ENCODE results near the gene BOD1L1. TPM values are rescaled to one million over a fixed set of nuclear protein-coding genes. Genes with fewer than 3 reads are reported as not detected.
A peak's percentile ranks its signal among the peaks of the same experiment; 100 is the strongest.
"Not testable (repeated sequence)": the region's sequence is repeated elsewhere in the genome, so short reads cannot be mapped to it uniquely, and the experiment has no call there.

Gene BOD1L1
- total and polyA plus RNA-seq, 5 experiments from 2014 or later: 2.1 to 84.5 (median 5.8) TPM

DNA sequence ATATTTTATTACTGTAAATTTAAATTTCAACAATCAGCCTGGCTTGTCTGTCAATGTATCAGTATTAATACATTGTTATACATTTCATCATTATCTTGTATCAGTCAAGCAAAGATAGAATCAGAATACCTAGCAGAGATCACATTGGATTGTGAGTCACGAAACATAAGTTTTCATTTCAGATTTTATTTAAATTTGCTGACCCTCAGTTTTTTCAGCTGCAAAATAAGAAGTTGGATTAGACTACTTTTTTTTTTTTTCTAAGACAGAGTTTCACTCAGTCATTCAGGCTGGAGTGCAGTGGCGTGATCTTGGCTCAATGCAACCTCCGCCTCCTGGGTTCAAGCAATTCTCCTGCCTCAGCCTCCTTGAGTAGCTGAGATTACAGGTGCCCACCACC lies 49.9 kb downstream of the BOD1L1 start:
- Mint-ChIP-seq H3K4me3 (no peak overlapping the region), H3K4me1 (no peaks in the 10 kb centered on the region), H3K27me3 (no peaks in the 10 kb centered on the region), H3K27ac (no peak overlapping the region), H3K36me3 (peaks cover 0 to 94% (median 31%) of the 10 kb centered on the region in 3 donors), H3K9me3 (no peaks in the 10 kb centered on the region)
- DNase-seq: no peak
- ATAC-seq: no peak
- POLR2A ChIA-PET: no interaction called here

- no peaks in the 10 kb centered on the region for H3K9me3 Mint-ChIP-seq
- H3K27ac Mint-ChIP-seq: peak overlapping the region in 2 of 10 donors; percentile 4 to 12
- ATAC-seq (no peak), DNase-seq (no peak)
- H3K36me3 Mint-ChIP-seq: peaks cover 8 to 80% (median 48%) of the 10 kb centered on the region in 3 donors
- H3K4me3 Mint-ChIP-seq: no peak overlapping the region
- POLR2A ChIA-PET: no interaction called here
- no peaks in the 10 kb centered on the region for H3K27me3 Mint-ChIP-seq
- H3K4me1 Mint-ChIP-seq: no peaks in the 10 kb centered on the region
These were observed 56.6 kb downstream of the BOD1L1 start for GRCh38 chr4:13570916-13571315.

DNA sequence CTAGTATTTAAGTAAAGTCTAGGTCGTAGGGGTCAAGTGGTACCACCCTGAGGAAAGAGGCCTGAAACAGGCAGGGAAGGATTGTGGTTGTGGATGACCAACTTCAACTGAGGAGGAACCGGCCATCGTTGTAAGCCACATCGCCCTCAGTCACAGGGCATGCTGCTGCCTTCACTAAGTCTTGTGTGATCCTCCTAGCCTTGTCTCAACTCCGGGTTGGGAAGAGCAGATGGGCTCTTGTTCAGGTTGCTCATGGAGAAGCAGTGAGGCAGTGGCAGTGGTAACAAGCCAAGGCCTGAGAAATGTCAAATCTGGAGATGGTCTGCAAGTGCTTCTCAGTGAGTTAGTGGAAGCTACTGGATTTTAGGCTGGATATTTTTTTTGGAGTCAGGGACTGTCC lies 60.4 kb downstream of the BOD1L1 start:
- POLR2A ChIA-PET: no interaction called here
- no peak for DNase-seq
- no peak for ATAC-seq
- Mint-ChIP-seq H3K4me3 (no peak overlapping the region), H3K4me1 (no peaks in the 10 kb centered on the region), H3K27ac (peak overlapping the region in 1 of 10 donors; percentile 42), H3K36me3 (peaks cover 8 to 50% (median 42%) of the 10 kb centered on the region in 3 donors), H3K9me3 (no peaks in the 10 kb centered on the region), H3K27me3 (no peaks in the 10 kb centered on the region)

DNA sequence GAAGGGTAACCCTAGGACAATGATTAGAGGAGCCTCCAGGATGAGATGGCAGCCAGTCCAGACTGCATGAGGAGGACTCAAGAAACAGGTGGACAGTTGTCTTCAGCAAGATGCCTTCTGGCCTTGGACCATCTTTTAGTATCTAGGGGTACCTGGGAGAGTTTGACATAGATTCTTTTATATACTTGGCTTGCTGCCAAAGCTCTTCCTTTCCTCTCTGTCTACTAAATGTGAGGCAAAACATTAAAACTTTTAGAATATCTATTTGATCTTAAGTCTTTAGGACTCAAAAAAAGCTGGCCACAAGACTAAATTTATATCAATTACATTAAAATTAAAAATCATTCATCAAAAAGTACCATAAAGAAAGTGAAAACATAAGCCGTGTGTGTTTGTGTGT lies 64.6 kb downstream of the BOD1L1 start:
- no peak for ATAC-seq

GRCh38 chr4:13561673-13562072 lies 65.9 kb downstream of the BOD1L1 start:
- no peak for ATAC-seq
- Mint-ChIP-seq H3K27me3 (peaks cover 7 to 16% (median 10%) of the 10 kb centered on the region in 5 donors), H3K9me3 (peaks cover 0 to 2% (median 0%) of the 10 kb centered on the region in 9 donors), H3K27ac (no peak overlapping the region), H3K4me1 (no peaks in the 10 kb centered on the region), H3K4me3 (no peak overlapping the region), H3K36me3 (peaks cover 8 to 10% (median 9%) of the 10 kb centered on the region in 3 donors)
- POLR2A ChIA-PET: no interaction called here
- DNase-seq: no peak

More for the DNA sequence above, 64.6 kb downstream of the BOD1L1 start:
- no peaks in the 10 kb centered on the region for H3K4me1 Mint-ChIP-seq
- DNase-seq: no peak
- POLR2A ChIA-PET: no interaction called here
- H3K4me3 Mint-ChIP-seq: no peak overlapping the region
- peaks cover 0 to 2% (median 0%) of the 10 kb centered on the region in 9 donors for H3K9me3 Mint-ChIP-seq
- H3K27me3 Mint-ChIP-seq: peaks cover 0 to 8% (median 3%) of the 10 kb centered on the region in 5 donors
- no peak overlapping the region for H3K27ac Mint-ChIP-seq
- H3K36me3 Mint-ChIP-seq: peaks cover 9 to 14% (median 13%) of the 10 kb centered on the region in 3 donors

GRCh38 chr4:13560111-13560510 lies 67.4 kb downstream of the BOD1L1 start:
- not testable (repeated sequence) for H3K4me1 Mint-ChIP-seq
- H3K27me3 Mint-ChIP-seq: peaks cover 9 to 18% (median 14%) of the 10 kb centered on the region in 5 donors

GRCh38 chr4:13559413-13559812 lies 68.1 kb downstream of the BOD1L1 start:
- H3K4me1 Mint-ChIP-seq: no peaks in the 10 kb centered on the region
- no peak overlapping the region for H3K27ac Mint-ChIP-seq
- no peak overlapping the region for H3K4me3 Mint-ChIP-seq
- peaks cover 0 to 2% (median 0%) of the 10 kb centered on the region in 9 donors for H3K9me3 Mint-ChIP-seq
- H3K27me3 Mint-ChIP-seq: peaks cover 12 to 18% (median 14%) of the 10 kb centered on the region in 5 donors
- H3K36me3 Mint-ChIP-seq: peaks cover 0 to 5% (median 3%) of the 10 kb centered on the region in 3 donors
- DNase-seq (no peak), ATAC-seq (no peak)
- POLR2A ChIA-PET: interaction anchor here (0.6 kb wide), 1 partner anchor 17 kb away, joined by 3 read pairs; no protein-coding TSS in a partner anchor

More at GRCh38 chr4:13560111-13560510, 67.4 kb downstream of the BOD1L1 start:
- H3K36me3 Mint-ChIP-seq, H3K4me3 Mint-ChIP-seq, DNase-seq, H3K9me3 Mint-ChIP-seq, POLR2A ChIA-PET, H3K27ac Mint-ChIP-seq, ATAC-seq: not testable (repeated sequence)

GRCh38 chr4:13558881-13559280 lies 68.6 kb downstream of the BOD1L1 start:
- POLR2A ChIA-PET: interaction anchor here (0.6 kb wide), 1 partner anchor 17 kb away, joined by 3 read pairs; no protein-coding TSS in a partner anchor
- ATAC-seq (no peak), DNase-seq (no peak)
- H3K9me3 Mint-ChIP-seq: peaks cover 0 to 2% (median 0%) of the 10 kb centered on the region in 9 donors
- H3K27me3 Mint-ChIP-seq: peaks cover 12 to 22% (median 15%) of the 10 kb centered on the region in 5 donors
- H3K4me1 Mint-ChIP-seq: no peaks in the 10 kb centered on the region
- no peak overlapping the region for H3K27ac Mint-ChIP-seq
- H3K4me3 Mint-ChIP-seq: no peak overlapping the region
- peaks cover 0 to 5% (median 3%) of the 10 kb centered on the region in 3 donors for H3K36me3 Mint-ChIP-seq

GRCh38 chr4:13555325-13555724 lies 72.2 kb downstream of the BOD1L1 start:
- Mint-ChIP-seq H3K36me3 (peaks cover 0 to 3% (median 0%) of the 10 kb centered on the region in 3 donors), H3K9me3 (peaks cover 0 to 10% (median 0%) of the 10 kb centered on the region in 9 donors), H3K4me3 (no peak overlapping the region), H3K4me1 (no peaks in the 10 kb centered on the region), H3K27ac (no peak overlapping the region), H3K27me3 (peaks cover 34 to 53% (median 43%) of the 10 kb centered on the region in 5 donors)
- POLR2A ChIA-PET: no interaction called here
- DNase-seq (no peak), ATAC-seq (no peak)

- H3K36me3 Mint-ChIP-seq: no peaks in the 10 kb centered on the region
- H3K4me1 Mint-ChIP-seq: peaks cover 0 to 11% (median 9%) of the 10 kb centered on the region in 4 donors
- no peak overlapping the region for H3K4me3 Mint-ChIP-seq
- peaks cover 0 to 7% (median 0%) of the 10 kb centered on the region in 9 donors for H3K9me3 Mint-ChIP-seq
- ATAC-seq (no peak), DNase-seq (no peak)
- peaks cover 43 to 70% (median 52%) of the 10 kb centered on the region in 5 donors for H3K27me3 Mint-ChIP-seq
- H3K27ac Mint-ChIP-seq: no peak overlapping the region
- POLR2A ChIA-PET: interaction anchor here (0.5 kb wide), 1 partner anchor 146 kb away, joined by 3 read pairs; no protein-coding TSS in a partner anchor
These were observed 74.4 kb downstream of the BOD1L1 start for GRCh38 chr4:13553081-13553480.

GRCh38 chr4:13548984-13549546 lies 78.5 kb downstream of the BOD1L1 start:
- peaks cover 52 to 79% (median 65%) of the 10 kb centered on the region in 5 donors for H3K27me3 Mint-ChIP-seq
- DNase-seq (peak; percentile 53 to 90 (median 76)), ATAC-seq (peak; percentile 56 to 60)
- peaks cover 0 to 10% (median 8%) of the 10 kb centered on the region in 3 donors for H3K36me3 Mint-ChIP-seq
- POLR2A ChIA-PET: no interaction called here
- H3K4me3 Mint-ChIP-seq: peak overlapping the region; percentile 39 to 73 (median 56)
- peaks cover 6 to 30% (median 29%) of the 10 kb centered on the region in 4 donors for H3K4me1 Mint-ChIP-seq
- H3K27ac Mint-ChIP-seq: no peak overlapping the region
- peaks cover 0 to 16% (median 6%) of the 10 kb centered on the region in 9 donors for H3K9me3 Mint-ChIP-seq

DNA sequence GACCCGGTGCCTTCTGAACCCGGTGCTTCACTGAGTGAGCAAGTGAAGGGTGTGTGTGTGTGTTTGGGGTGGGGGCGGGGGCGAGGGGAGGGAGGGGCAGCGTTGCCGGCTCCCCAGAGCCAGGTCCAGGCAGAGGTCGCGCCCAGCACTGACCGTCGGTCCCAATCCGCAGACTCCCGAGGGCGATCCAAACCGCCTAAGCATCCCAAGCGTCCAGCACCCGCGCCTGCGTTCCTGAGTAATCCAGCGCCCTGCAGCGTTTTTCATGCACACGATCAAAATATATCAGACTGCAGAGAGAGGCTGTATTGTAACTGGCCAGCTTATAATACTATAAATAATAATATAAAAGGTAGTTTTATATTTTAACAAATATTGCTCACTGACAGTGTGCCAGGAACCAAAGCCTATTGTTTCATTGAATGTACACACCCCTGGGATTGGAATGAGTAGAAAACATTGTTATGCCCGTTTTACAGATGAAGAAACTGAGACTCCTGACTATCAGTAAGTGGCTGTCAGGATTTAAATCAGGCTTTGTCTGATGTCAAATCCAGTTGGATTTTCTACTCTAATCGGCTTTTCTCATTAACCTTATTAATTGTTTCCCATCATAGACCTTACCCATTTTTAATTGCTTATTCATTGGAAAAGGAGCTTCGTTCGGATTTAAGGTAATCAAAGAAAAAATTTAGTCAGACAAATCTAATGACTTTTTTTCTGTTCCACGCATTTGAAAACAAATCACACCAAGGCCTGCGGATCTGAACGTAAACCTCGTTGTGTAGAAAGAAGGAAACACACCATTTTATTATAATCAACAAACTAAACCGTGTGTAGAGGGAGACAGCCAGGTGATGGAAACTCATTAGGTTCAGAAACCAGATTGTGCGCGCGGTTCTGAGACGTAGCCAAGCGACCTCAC lies 79.2 kb downstream of the BOD1L1 start:
- H3K27me3 Mint-ChIP-seq: peaks cover 51 to 78% (median 69%) of the 10 kb centered on the region in 5 donors
- H3K4me1 Mint-ChIP-seq: peaks cover 6 to 35% (median 33%) of the 10 kb centered on the region in 4 donors
- H3K9me3 Mint-ChIP-seq: peaks cover 0 to 16% (median 6%) of the 10 kb centered on the region in 9 donors
- DNase-seq (no peak), ATAC-seq (peak; percentile 6 to 23)
- peaks cover 0 to 10% (median 8%) of the 10 kb centered on the region in 3 donors for H3K36me3 Mint-ChIP-seq
- peak overlapping the region; percentile 53 to 89 (median 62) for H3K4me3 Mint-ChIP-seq
- POLR2A ChIA-PET: no interaction called here
- no peak overlapping the region for H3K27ac Mint-ChIP-seq
